AG09319 (cell line): Measurements from ENCODE around the gene UBE2O.

Experiments
- DNase-seq: peaks from one replicate; pipeline ENCODE4 v3.0.0-alpha.2; 2010; ENCODE audit warnings: low read depth; ENCODE audit errors: extremely low read depth
- CTCF ChIP-seq: IDR thresholded peaks from 2 replicates; pipeline ENCODE4 v1.5.1; 2011; ENCODE audit warnings: low read depth, mild to moderate bottlenecking, inconsistent platforms, low read length, moderate library complexity

UBE2O gene

DNA sequence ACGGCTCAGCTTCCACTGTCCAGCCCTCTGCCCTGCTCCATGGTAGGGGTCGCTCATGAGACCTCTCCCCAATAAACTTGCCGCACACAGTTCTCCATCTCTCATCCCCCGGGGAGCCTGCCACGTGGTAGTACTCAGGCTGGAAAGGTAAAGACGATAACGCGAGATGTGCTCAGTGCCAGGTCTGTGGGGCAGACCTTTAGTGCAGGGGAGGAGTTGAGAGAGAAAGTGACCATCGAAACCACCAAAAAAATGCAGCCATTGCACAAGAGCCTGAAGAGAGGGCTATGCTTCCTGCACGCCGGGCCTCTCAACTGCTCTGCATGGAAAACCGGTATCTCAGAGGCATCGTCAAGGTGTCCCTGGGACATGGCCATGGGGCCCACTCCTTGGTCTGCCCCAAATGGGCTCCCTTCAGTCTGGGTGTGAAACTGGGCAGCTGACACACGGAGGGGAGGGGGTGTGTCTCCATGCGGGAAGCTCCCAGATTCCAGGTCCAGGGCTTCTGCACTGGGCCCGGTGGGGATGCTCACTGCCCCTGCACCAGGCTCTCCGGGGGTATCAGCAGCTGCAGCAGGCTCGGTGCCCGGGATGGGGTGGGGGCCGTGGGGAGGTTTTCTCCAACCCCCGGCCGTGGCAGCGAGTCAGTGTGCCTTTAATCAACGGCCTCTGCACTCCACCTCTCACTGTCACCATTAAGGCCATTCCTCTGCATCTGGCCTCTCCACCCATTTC is 9.8 kb upstream of the UBE2O start:
- TF ChIP-seq CTCF = no peak
- no peak for DNase-seq

DNA sequence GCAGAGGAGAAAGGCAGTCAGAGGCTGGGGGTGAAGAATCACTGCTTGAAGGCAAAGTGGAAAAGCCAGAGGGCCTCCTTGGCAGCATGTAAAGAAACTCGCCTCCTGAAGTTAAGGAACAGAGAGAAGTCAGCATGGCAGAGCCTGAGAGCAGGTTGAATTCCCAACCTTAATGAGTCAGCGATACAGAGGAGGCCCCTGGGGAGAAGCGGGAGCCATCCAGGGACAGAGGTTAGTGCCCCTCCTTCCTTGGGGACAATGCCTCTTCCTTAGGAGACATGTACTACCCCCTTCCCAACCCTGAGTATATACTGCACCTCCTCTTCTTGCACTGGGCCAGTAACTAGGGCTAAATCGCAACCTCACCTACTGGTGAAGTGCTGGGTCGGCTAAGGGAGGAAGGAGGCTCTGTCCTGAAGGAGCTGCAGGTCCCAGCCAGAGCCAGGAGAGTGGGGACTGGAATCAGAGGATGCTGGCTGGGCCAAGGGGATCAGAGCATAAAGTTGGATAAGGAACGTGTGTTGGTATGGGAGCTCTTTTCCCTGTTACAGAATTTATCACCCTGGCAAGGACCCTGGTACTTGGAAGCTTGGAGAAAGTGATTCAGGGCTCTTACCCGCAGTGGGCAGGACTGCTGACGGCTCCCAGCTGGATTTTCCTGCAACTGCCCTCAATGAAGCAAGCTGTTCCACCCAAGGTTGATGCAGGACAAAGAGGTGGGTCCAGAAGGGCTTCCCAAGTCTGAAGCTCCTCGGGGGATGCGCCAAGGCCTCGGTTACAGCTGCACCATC is 9.0 kb upstream of the UBE2O start:
- no peak for DNase-seq
- TF ChIP-seq CTCF = no peak

DNA sequence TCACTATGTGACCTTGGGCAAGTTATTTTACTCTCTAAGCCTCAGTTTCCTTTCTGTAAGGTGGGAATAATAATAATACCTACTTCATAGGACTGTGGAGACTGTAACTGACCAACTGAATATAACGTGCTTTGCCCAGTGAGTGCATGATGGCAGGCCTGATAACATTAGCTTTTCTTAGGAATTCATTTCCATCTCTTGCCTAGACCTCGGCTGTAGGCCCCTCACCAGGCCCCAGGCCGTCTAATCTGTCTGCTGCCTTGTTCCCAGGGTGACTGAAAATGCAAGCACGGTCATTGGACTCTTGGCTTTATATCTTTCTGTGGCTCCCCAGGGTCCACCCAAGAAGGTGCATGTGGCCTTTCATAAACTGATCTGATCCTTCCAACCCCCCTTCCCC is 6.7 kb upstream of the UBE2O start:
- TF ChIP-seq CTCF = no peak
- DNase-seq = no peak

GRCh38 chr17:76458580-76459490 is 5.9 kb upstream of the UBE2O start:
- TF ChIP-seq CTCF = peak; percentile 59
- no peak for DNase-seq

- no peak for TF ChIP-seq CTCF
- DNase-seq = no peak
Observed at GRCh38 chr17:76453431-76453743, 435 bp upstream of the UBE2O start.

DNA sequence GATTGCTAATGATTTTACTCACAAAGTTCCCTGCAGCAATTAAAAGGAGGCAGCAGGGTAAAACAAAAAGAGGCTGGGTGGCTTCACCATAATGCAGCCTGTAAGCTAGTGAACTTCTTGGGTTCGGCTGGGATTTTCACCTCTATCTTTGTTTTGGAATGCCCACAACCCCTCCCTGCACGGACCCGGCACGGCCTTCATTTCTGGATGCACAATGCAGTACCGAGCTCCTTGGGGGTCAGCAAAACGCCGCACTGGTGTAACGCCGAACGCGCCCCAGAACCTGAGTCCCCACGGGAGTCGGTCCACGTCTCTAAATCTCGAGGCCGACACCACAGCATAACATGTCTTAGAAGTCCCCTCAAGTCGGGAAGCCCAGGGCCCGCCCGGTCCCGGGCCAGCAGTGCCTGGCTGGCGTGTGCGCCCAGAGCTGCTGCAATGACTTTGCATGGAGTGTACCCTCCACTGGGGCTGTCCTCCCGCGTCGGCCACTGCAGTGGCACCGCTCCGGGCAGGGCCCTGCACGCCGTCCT is 759 bp downstream of the UBE2O start:
- no peak for TF ChIP-seq CTCF
- DNase-seq = no peak

DNA sequence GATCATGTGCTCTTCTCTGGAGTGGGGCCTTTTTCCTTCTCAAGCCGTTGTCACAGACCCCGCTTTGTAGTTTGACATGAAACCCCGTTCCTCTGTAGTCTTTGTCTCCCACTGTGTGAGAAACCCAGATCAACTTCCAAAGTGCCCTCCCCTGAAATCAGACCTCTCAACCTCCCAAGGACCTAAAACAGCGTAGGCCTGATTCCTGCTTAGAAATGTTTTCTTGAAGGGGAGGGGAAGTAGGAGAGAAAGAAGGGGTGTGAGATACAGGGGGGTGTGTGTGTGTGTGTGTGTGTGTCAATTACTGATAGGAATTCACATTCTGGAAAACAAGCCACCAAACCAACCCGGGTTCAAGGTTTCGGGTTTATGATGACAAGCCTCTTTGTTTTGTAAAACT is 1.4 kb downstream of the UBE2O start:
- TF ChIP-seq CTCF = no peak
- no peak for DNase-seq
